ENCODE data around the gene KBTBD12. TPM values are rescaled to one million over a fixed set of nuclear protein-coding genes. Genes with fewer than 3 reads are reported as not detected.

The KBTBD12 gene
- polyA plus RNA-seq, 1 donor: 19.4 TPM

- peak; percentile 49 for DNase-seq
These were observed 38.3 kb downstream of the KBTBD12 start for GRCh38 chr3:127953091-127954035.

- DNase-seq: no peak
These were observed 39.6 kb downstream of the KBTBD12 start for GRCh38 chr3:127954640-127955039.

DNA sequence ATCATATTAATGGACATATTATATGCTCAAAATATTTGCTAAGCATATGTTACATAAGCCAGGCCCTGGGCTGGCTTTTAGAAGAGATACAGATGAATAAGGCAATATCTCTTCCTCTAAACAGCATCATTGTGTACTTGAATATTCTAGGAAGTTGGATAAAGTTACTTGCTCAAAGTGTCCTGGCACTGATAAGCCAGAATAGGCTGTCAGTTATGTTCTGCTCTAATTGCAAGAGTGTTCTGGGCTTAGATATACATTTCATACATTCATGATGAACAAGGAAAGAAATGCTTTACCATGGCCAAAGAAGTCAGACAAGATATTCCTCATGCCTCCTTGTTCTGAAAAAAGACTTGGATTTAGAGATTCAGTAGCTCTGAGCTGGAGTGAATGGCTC, 40.7 kb downstream of the KBTBD12 start:
- no peak for DNase-seq

DNA sequence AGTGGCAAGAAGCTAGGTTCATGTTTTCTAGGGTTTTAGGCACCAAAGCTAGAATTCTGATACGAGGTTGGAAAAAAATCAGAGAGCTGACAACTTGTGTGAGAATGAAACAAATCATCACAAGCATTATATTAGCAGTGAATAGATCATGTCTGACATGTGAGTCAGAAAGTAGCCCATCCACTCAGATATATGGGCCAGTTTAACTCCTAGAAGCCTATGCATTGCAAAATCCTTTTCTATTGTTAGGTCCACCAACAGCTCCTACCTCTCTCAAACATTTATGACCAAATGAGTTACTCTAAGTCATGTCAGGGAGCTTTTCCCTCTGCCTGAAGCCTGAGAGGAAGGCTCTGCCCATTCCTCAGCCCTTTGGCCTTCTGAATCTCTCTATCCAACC, 44.0 kb downstream of the KBTBD12 start:
- no peak for DNase-seq

DNA sequence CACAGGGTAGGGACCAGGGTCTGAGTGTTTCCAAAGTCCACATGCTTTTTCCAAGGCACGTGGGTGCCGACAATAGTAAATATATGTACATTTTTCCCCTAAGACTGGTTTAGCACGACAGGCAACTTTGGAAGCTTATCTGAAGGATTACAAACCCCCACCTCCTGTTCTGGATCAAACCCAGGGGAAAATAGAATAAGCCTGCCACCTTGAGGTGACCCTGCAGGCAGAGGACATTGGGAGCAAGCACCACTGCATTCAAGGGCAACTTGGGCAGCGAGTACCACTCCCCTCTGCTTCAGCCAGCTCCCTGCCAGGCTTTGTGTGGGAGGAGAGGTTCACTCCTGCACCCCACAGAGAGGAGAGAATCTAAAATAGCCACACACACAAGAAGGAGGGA, 44.8 kb downstream of the KBTBD12 start:
- no peak for DNase-seq

DNA sequence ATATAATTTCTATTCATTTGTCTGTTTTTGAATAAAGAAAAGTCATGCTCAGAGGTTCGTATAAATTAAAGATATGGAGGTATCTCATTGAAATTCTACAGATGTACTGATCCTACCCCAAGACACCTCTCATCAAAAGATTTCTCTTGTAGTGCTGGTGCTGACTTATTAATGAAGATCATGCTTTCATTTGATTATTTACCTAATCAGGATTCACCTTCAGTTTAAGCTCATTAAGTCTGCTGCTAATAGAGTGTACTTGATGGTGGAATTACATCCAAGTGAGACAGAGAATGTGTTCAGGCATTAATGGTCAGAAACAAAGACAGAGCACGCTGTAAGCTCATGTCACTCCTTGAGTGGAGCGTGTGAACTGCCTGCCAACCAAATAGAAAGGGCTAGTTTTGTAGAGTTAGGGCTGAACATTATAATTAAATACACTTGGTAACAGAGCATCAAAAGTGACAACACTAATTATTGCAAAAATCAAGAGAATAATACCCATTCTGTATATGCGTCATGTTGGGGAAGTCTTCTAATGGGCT, 45.5 kb downstream of the KBTBD12 start:
- no peak for DNase-seq

GRCh38 chr3:127961124-127961523, 46.1 kb downstream of the KBTBD12 start:
- DNase-seq: no peak

DNA sequence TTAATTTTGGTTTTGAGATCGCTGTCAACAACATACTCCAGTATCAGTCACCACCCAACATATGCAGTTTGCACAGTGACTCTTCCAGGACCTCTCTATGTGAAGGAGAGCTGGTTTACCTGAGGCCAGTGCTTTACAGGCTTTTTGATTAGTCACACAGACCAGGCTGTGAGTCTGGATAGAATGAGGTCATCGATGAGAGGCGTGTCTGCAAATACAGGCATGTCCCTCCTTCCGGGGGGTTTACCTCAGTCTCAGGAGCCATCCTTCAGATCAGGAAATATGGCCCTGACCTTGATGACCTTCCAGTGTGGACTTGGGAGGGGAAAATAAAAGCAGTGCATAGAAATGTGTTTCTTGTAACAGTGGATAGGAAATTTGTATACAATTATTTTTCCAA, 46.9 kb downstream of the KBTBD12 start:
- no peak for DNase-seq

DNA sequence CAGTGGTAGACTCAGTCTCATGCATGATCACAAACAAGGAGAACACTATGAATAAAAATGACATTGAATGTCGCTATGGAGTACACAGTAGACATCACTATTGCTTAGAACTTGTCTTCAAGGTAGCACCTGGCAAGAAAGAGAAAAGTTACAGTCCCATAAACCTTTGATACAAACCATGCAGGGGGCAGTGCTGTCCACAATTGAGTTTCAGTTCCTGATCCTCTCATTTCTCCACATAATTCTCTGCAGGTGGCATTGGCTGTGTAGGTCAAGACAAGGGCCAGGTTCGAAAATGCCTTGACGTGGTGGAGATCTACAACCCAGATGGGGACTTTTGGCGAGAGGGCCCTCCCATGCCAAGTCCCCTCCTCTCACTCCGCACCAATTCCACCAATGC, 47.9 kb downstream of the KBTBD12 start:
- DNase-seq: no peak

GRCh38 chr3:127964053-127964452, 49.0 kb downstream of the KBTBD12 start:
- DNase-seq: no peak

DNA sequence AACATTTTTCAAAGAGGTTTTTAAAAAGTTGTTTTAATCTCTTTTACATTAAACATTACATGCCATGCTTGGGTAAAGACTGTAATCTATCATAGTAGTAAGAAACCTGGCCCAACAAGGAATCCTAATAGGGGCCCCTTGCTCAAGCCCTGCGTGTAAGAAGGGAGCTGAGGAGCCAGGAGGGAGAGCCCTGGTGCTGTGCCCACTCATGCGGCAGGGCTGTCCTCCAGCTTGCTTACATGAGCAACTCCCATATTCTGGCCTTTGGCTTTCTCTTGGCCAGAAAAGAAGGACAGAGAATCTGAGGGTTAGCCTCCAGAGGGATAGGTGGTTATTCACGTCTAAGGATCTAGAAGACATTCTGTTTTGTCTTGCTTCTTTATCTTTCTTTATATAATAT, 49.8 kb downstream of the KBTBD12 start:
- DNase-seq: no peak

DNA sequence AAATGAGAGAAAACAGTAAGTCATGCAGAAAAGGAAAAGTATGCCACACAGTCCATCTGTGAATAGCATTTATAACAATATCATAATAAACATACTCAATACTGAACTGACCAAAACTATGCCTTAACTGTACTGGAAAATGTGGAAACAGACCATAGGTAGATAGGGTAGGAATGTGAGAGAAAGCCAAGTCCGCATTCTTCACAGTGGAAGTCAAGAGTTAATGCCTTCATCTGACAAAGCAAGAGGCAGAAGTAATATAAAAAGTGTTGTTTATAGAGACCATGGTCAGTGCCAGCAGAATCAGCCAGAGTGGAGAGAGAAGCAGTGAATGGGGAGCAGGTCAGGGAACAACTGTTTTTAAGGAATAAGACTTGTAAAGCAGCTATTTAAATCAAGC, 52.3 kb downstream of the KBTBD12 start:
- no peak for DNase-seq

GRCh38 chr3:127970966-127971592, 56.0 kb downstream of the KBTBD12 start:
- DNase-seq: peak; percentile 69

DNA sequence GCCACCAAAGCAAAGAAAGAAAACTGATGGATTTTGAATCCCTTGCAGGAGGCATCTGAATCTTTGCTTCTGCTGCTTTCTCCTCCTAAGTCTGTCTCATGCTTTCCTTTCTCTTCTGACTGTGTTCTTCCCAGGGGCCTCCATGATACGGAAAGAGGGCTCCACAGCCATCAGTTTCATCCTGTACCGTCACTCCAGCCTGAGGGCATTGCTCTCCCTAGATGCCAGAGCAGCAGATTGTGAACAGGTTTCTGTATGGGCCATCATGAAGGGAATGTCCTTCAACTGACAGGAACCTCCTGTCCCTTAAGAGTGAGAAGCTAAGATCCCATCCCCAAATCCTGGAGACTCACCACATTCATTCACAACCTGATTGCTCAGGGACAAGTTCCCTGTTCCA, 59.2 kb downstream of the KBTBD12 start:
- no peak for DNase-seq

DNA sequence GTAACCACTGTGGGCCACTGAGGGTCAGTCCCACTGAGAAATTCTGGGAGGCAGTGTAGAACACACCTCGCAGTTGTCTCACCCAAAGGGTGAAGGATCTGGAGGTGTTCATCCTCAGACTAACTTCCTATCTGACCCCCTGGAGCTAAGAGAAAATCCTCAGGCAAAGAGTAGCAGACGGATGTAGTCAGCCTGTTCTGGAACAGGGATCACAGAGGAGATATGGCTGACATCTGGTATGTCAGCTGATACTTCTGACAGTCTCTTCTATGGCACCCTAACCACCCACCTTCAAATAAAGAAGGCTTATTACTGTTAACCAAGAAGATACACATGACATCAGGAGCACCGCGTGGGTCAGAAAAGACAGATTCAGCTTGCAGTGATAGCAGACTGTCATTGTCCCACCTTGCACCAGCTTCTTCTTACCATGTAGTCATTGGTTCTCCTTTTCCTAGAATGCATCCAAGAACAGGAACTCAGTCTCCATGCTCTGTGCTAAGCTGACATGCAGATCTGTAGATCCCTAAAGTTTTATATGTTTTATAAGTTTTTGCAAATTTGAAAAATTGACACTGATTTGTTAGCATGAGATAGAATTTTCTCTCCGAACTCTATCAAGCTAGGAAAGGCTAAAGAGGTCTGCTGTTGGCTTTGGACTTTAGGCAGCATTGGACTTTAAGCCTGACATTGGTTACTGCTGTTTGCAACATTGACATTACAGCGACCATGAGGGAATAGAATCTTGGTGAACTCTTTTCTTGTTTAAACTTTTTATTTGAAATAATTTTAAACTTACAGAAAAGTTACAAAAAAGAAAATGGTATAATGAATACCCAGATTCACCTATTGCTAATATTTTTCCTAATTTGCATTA, 60.4 kb downstream of the KBTBD12 start:
- no peak for DNase-seq

DNA sequence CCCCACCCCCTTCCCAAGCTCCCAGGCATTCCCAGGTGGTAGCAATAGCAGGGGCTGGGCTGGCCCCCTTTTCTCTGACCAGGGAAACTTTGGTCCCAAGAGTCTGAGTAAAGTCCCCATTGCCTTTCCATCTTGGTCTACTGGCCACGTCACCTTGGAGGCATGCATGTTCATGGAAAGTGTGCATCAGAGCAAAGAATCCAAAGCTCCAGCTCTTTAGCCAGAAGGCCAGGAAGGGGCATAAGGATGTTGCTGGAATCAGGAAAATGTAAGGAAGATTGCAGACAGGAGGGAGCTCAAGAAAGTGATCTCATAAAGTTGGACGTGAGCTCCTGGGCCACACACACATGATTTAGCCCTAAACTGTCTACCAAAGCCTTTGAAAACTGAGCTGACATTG, 63.6 kb downstream of the KBTBD12 start:
- no peak for DNase-seq

GRCh38 chr3:127979473-127979872, 64.4 kb downstream of the KBTBD12 start:
- no peak for DNase-seq

- no peak for DNase-seq
These were observed 66.1 kb downstream of the KBTBD12 start for GRCh38 chr3:127981097-127981496.

GRCh38 chr3:127982155-127982554, 67.1 kb downstream of the KBTBD12 start:
- DNase-seq: no peak

DNA sequence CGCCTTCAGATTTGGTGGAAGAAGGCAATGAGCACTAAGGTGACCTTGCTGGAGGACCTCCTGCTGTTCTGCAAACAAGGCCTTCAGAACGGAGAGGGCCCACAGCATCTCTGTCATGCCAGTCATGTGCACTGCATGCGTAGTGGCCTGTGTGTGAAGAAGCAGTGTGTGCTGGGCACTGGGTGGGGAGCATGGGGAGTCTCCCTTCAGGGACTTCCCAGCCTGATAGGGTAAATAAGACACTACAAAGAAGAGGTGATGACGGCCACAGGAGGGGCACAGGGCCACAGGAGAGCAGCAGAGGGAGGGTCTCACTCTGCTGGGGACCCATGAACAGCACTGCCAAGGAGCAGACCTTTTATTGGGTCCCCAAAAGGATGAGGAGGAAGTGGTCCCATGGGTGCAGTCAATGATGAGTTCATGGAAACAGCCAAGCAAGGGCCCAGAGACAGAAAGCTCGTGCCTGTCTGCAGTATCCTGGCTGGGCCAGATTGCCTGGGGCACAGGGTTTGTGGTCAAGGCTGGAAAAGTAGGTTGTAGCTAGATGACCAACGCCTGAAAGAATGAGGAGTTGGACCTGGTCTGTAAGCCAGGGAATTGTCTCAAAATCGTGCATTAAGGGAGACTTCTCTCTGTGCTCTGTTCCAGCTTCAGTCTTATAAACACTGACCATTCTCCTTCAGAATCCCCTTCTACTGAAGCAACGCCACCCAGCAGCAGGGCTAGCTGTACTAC, 69.4 kb downstream of the KBTBD12 start:
- no peak for DNase-seq

DNA sequence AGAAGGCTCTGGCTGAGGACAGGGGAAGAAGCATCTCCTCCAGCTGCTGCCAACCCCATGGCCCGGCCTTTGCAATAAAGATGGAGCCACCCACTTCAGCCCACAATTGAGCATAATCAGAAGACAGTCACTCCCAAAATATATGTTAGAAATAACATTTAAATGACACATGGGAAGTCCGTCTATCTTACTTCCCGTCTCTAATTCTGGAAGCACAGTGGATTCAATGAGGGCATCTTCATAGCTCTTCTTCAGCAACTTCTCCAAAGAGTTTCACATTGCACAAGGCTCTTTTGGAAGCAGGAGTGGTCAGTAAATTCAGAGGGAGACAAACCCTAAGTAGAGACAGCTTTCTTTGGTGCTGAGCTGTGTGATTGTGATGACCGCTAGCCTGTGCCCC, 70.2 kb downstream of the KBTBD12 start:
- no peak for DNase-seq

- no peak for DNase-seq
These were observed 70.7 kb downstream of the KBTBD12 start for GRCh38 chr3:127985655-127986225.
